Measurements from ENCODE around the gene UST.

Gene UST

GRCh38 chr6:149046822-149047246, 300.0 kb downstream of the UST start:
- no peak for DNase-seq

DNA sequence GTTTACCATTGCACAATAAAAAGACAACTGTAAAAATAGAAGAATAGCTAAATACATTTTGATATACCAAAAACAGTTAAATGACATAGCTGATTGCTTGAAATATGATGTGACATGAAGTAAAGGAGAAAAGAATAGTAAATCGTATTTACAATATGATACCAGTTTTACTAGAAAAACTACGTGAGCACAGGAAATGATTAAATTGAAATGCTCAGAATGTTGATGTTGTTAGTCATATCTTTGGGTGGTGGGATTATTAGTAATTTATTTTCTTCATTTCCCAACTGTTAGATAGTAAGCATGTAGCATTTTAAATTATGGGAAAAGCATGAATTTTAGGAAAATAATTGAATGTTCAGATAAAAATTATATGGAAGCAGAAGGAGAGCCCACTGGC, 302.4 kb downstream of the UST start:
- DNase-seq: no peak

- DNase-seq: no peak
These were observed 303.3 kb downstream of the UST start for GRCh38 chr6:149050160-149050559.

DNA sequence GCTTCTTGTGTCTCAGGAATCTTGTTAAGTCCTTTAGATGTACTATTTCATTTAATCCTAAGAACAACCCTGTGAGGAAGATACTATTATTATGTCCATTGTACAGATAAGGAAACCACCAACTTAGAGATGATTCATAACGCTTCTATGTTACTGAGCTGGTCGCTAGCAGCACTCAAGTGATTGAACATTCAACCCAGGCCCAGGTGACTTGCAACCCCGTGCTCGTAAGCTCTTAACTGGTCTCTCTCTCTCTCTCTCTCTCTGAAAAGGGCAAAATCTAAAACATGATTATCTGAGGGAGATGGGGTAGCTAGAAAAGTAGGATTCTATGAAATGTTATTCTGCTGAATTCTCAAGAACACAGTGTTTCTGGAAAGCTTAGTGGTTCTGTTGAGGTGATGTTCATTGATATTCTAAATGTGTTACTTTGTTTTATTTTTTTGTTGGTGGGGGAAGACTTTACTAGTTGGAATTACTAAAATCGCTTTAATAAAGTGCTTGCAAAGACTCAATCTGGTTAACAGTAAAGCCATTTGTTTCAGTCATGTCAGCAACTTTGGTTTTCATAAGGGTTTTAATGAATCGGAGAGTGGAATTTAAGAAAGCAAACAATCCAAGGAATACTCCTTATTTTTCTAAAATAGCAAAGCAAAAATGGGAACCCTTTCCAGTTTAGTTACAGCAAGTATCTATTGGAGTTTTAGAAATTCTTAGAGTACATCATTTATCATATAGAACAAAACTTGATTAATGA, 305.7 kb downstream of the UST start:
- no peak for DNase-seq

DNA sequence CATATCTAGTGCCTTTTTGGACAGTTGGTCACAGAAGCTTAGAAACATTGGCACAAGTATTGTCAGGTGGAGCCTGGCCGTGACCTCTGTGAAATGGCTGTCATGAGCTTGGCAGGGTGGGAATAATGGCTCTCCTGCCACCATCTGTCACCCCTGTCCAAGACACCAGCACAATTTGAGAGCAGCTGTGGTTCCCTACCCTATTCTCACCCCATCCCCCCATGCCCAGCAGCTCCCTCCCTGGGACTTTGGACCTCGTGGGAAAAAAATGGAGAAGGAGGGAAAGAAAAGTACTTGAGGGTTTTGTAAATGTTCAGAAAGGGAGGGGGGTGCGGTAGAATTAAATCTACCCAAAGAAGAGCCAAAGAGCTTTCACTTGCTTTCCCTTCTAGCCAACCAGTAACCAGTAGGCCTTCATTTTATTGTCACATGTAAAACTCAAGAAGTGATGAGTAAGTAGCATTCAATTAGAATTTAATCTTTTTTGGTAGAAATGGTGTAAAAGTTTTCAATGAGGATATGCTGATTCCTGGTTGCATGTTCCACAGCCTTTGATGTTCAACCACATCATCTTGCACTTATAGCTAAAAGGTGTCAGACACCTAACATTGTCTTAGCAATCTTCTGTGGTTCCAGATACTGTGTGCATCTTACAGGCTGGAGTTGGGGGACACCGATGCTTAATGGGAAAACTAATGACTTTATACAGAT, 307.2 kb downstream of the UST start:
- no peak for DNase-seq

- no peak for DNase-seq
These were observed 307.8 kb downstream of the UST start for GRCh38 chr6:149054559-149055194.

DNA sequence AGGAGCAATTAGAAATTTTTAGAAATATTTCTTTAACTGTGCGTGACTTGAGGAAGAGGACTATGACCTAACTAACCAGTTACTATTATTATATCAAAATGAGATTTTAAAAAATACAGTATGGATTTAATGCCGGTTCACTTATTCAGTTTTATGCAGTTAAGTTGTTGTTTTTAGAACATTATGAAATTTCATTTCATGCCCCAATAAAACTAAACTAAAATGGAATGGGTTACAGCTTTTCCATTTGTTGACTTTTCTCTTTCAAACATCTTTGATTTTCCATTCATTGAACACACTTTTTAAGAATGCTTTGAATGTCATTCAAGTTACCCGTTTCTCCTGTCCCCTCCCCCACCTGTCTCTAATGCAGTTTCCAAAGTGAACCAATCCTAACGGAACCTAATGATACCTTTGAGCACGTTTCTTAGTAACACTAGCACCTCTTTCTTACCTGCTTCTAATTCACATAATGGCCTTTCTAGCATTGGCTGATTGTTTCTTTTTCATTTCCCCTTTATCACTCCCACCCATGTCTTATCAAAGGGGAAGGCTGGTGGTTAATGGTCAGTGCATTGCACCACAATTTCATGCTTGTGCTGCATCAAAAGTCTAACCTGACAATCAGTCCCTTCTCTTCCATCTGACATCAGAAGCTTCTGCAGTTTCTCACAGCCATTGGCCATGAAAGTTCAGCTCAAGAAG, 308.5 kb downstream of the UST start:
- DNase-seq: no peak

DNA sequence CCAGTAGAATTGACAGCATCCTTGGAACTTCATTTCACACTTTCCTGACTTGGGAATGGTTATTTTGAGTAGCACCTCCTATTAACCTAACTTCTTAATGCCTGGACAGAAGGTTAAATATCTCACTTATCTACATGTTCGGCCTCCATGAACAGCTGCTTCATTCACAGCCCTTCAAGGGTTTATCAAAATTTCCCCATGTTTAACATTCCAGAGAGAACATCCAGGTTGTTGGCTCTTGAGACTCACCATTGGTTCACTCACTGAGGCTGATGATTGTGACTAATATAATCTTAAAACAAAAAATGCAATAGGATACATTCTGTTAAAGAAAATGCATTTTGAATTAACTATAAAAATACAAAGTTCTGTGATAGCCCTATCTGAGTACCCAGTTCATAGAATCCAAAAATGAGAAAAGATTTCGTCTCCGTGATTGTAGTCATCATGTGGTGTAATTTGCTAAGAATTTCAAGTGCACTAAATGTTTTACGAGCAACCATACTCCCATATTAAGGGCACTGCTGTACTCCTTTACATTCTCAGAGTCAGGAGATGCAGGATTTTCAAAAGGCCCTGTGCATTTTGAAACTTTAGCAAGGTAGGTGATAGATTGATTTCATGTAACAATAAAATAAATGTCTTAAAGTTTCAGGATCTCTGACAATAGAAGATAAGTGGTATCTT, 310.1 kb downstream of the UST start:
- DNase-seq: no peak

DNA sequence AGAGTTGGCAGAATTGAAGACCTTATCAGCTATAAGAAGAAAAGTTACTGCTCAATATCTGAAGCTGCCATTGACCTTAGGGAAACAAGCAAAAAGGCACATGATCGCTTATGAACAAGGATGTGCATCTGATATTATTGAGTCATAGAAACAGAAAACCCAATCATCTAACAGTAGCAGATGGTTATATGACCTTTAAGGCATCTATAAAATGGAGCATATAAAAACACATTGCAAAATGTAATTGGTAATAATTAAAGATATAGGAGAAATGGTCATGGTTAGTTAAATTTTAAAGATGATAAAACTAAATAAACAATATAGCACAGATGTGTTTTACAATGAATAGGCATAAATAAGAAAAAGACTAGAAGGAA, 310.6 kb downstream of the UST start:
- DNase-seq: no peak

DNA sequence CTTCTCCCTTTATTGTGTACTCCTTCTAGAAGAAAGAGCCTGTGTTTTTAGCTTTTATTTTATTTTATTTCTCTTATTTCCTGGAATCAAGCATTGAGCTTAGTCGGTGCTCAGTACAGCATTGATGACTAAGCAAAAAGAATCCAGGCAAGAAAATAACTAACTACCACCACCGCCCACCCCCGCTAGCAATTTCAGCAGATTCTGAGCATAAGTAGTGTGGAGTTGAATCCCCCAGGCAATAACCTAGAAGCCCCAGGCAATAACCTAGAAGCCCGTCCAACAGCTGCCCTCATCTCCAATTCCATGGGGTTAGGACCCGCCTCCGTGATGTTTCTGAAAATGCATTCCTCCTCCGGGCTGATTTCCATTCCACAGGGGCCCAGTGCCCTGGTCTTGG, 312.7 kb downstream of the UST start:
- no peak for DNase-seq

DNA sequence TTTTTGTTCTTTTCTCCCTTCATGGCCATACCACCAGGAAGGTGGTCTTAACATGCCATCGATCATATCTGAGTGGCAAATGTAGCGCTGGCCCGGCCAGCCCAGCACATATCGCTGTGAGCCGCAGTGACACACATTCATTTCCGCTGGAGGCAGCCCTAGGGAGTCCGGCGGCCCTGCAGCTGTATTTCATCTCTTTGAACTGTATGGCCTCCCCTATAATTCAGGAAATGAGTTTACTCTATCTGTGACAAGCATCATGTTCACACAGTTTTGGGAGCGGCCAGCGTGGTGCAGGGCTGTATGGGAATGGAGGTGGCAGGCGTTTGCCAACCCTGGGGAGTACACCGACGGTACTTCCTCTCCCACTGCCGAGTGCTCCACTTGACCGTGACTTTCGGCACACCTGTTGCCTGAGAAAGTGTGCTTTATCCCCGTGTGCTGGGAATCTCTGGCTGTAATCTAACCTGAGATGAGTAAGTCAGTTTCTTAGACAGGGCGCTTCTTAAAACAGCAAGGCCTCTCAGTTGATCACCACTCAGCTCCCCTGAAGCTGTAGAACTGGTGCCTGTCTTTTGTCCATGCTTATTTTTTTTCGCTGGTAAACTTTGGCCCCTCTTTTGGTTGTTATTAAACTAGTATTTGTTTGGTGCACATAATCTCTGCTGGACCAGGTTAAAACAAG, 313.6 kb downstream of the UST start:
- DNase-seq: peak; percentile 62

GRCh38 chr6:149060985-149061760, 314.3 kb downstream of the UST start:
- DNase-seq: no peak

DNA sequence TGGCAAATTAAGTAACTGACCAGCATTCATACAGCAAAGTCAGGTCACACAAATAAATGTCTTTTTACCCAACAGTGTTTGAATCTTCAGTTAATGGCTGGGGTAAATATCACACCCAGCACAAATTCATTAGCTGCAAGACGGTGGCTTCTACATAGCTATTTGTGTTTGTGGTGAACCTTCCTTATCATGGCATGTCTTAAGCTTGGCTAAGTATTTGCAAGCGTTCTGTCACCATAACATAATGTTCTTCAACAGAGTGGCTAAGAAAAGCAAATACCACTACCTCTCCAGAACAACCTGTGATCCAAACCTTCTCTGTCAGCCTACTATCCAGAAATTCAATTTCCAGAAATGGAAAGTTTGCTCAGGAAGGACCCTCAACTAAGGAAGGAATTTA, 315.1 kb downstream of the UST start:
- no peak for DNase-seq

- no peak for DNase-seq
These were observed 316.0 kb downstream of the UST start for GRCh38 chr6:149062653-149063348.

DNA sequence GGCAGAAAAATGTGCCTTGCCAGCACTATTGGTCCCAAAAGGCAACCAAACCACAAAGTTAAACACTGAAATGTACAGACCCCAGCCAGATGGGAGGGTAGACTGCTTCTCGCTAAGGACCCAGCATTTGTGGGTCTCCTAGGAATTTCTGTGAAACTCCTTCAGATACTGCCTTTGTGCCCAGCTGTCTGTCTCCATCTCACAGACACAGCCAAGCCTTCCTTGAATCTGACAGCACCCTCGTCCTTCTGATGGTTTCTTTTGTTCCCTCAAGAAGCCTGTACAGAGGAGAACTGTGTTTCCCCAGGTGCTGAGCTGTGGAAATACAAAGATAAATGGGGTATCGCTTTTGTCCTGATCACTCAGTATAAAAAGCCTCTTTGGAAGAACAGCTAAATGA, 316.6 kb downstream of the UST start:
- DNase-seq: no peak

- DNase-seq: peak; percentile 24
These were observed 317.3 kb downstream of the UST start for GRCh38 chr6:149064001-149064659.

DNA sequence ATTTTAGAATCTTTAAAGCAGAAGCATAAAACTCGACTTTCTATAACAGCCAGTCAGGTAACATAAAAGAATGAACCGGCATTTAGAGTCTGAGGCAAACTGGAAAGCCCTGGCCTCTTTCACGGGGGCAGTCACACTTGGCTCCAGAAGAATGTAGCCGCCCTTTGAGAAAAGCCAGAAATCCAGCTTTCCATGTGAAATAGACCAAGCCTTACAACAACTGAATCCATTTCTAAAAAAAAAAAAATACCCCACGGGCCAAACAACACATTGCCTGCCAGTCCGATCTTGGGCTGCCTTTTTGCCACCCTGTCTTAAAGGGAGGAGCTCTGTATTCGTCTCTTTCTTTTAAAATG, 317.8 kb downstream of the UST start:
- DNase-seq: no peak

DNA sequence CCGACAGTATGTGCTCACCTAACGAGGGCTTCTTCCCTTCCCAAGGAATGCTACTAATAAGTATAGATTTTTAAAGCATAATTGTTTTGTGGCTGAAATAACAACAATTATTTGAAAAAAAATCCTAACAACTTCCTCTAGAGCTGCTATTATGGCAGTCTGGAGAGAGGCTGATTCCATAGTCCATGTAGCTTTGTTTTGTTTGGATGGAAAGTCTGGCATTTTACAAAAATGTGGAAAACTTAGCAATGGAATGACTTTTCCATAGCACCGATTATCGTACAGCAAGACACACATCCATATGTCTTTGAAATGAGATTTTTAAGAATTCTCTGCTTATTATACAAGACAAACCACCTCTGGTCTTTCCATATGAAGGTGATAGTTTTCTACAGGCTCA, 318.3 kb downstream of the UST start:
- DNase-seq: no peak

- DNase-seq: peak; percentile 13
These were observed 319.1 kb downstream of the UST start for GRCh38 chr6:149065658-149066556.
